IMR-90 (cell line): Measurements from ENCODE around the gene DHRS7B. TPM values are rescaled to one million over a fixed set of nuclear protein-coding genes. Genes with fewer than 3 reads are reported as not detected.

Source experiments
- ATAC-seq: fragments of 200-7000 bp; cut with Tn5 transposase; 2 replicates; pipeline ENCODE4 v1.9.1; 2020; ENCODE audit warnings: low read depth, mild to moderate bottlenecking, moderate library complexity
- BruUV-seq: library from RNA; stranded (reverse); fragments of 400-500 nt; replicated peaks from 2 replicates; lab custom pipeline; 2021; lab: Mats Ljungman, UMichigan
- CTCF ChIA-PET: fragments of 300-600 bp; formaldehyde crosslinking; extraction: SDS; loops from one replicate; lab custom pipeline; 2021; ENCODE audit warnings: antibody characterized with exemption; lab: Yijun Ruan, JAX
- POLR2A ChIA-PET: fragments of 300-600 bp; sonication (Branson Sonifier 250); formaldehyde crosslinking; loops from one replicate; lab custom pipeline; 2022; ENCODE audit warnings: antibody characterized with exemption; ENCODE audit not compliant: unreplicated experiment; lab: Charles Lee
- DNase-seq: peaks from one replicate; pipeline ENCODE4 v3.0.0; 2013
- H2AFZ ChIP-seq: replicated peaks from 2 replicates; pipeline ENCODE3; 2013; ENCODE audit warnings: low read length, mild to moderate bottlenecking; ENCODE audit not compliant: poor library complexity
- H2AK5ac ChIP-seq: 2 replicates; pipeline ENCODE4 v1.6.1; 2013; ENCODE audit warnings: low read depth, low read length, inconsistent platforms
- H2AK9ac ChIP-seq: replicated peaks from 2 replicates; pipeline ENCODE3; 2013; ENCODE audit warnings: mild to moderate bottlenecking, low read depth, low read length, moderate library complexity; ENCODE audit not compliant: poor library complexity
- H2BK120ac ChIP-seq: 2 replicates; pipeline ENCODE4 v1.6.1; 2013; ENCODE audit warnings: low read depth, low read length, inconsistent platforms
- H2BK15ac ChIP-seq: 3 replicates; pipeline ENCODE4 v1.6.1; 2013; ENCODE audit warnings: low read depth, low read length, inconsistent platforms
- H2BK20ac ChIP-seq: 2 replicates; pipeline ENCODE4 v1.6.1; 2013; ENCODE audit warnings: low read depth, mild to moderate bottlenecking, inconsistent platforms, low read length, moderate library complexity
- H2BK5ac ChIP-seq: 2 replicates; pipeline ENCODE4 v1.6.1; 2013; ENCODE audit warnings: mild to moderate bottlenecking, low read depth, low read length, inconsistent platforms; ENCODE audit not compliant: poor library complexity, severe bottlenecking
- H3K14ac ChIP-seq: replicated peaks from 2 replicates; pipeline ENCODE4 v1.6.1; 2013; ENCODE audit warnings: low read depth, low read length, inconsistent platforms
- H3K18ac ChIP-seq: 2 replicates; pipeline ENCODE4 v1.6.1; 2013; ENCODE audit warnings: low read depth, low read length, control low read depth
- H3K23ac ChIP-seq: 2 replicates; pipeline ENCODE4 v1.6.1; 2013; ENCODE audit warnings: low read depth, low read length, inconsistent platforms
- H3K27ac ChIP-seq: 2 replicates; pipeline ENCODE4 v1.5.1; 2013; ENCODE audit warnings: mild to moderate bottlenecking, control low read depth, low read length; ENCODE audit not compliant: insufficient read depth
- H3K27me3 ChIP-seq: 2 replicates; pipeline ENCODE4 v1.6.1; 2013; ENCODE audit warnings: low read length; ENCODE audit not compliant: control insufficient read depth, insufficient read depth
- H3K36me3 ChIP-seq: 2 replicates; pipeline ENCODE4 v1.6.1; 2013; ENCODE audit warnings: low read length, mixed read lengths; ENCODE audit not compliant: control insufficient read depth, insufficient read depth
- H3K4ac ChIP-seq: 2 replicates; pipeline ENCODE4 v1.6.1; 2013; ENCODE audit warnings: low read depth, low read length, inconsistent platforms
- H3K4me1 ChIP-seq: 2 replicates; pipeline ENCODE4 v1.6.1; 2013; ENCODE audit warnings: low read length, mixed read lengths; ENCODE audit not compliant: control insufficient read depth, insufficient read depth
- H3K4me2 ChIP-seq: 2 replicates; pipeline ENCODE4 v1.6.1; 2013; ENCODE audit warnings: low read depth, mild to moderate bottlenecking, control low read depth, low read length, moderate library complexity
- H3K4me3 ChIP-seq: 2 replicates; pipeline ENCODE4 v1.5.1; 2013; ENCODE audit warnings: low read depth, mild to moderate bottlenecking, control low read depth, low read length, moderate library complexity; ENCODE audit not compliant: insufficient read depth
- H3K56ac ChIP-seq: 2 replicates; pipeline ENCODE4 v1.6.1; 2013; ENCODE audit warnings: low read length, inconsistent platforms; ENCODE audit not compliant: insufficient read depth; ENCODE audit errors: extremely low read depth
- H3K79me1 ChIP-seq, 2 experiments: 2 replicates each; pipeline ENCODE4 v1.6.1; 2013; ENCODE audit warnings: low read length in 2 of 2, inconsistent platforms in 1 of 2, low read depth in 1 of 2
- H3K9ac ChIP-seq: 2 replicates; pipeline ENCODE4 v1.6.1; 2013; ENCODE audit warnings: low read depth, low read length, control low read depth
- H3K9me1 ChIP-seq: 2 replicates; pipeline ENCODE4 v1.6.1; 2013; ENCODE audit warnings: low read length, inconsistent platforms; ENCODE audit not compliant: insufficient read depth
- H3K9me3 ChIP-seq: 2 replicates; pipeline ENCODE4 v1.6.1; 2013; ENCODE audit warnings: low read length; ENCODE audit not compliant: control insufficient read depth, insufficient read depth
- H4K20me1 ChIP-seq: 2 replicates; pipeline ENCODE4 v1.6.1; 2013; ENCODE audit warnings: low read length, inconsistent platforms; ENCODE audit not compliant: insufficient read depth
- H4K5ac ChIP-seq: 2 replicates; pipeline ENCODE4 v1.6.1; 2013; ENCODE audit warnings: mild to moderate bottlenecking, low read depth, low read length, control low read depth
- H4K8ac ChIP-seq, 2 experiments: 2 replicates each; pipeline ENCODE4 v1.6.1; 2013; ENCODE audit warnings: low read depth in 2 of 2, low read length in 2 of 2, control low read depth in 1 of 2, inconsistent platforms in 1 of 2
- H4K91ac ChIP-seq: 2 replicates; pipeline ENCODE4 v1.6.1; 2013; ENCODE audit warnings: low read depth, low read length, inconsistent platforms; ENCODE audit not compliant: insufficient read depth
- BHLHE40 ChIP-seq: fragments of 150-350 bp; IDR thresholded peaks from 2 replicates; pipeline ENCODE4 v1.6.1; 2016; ENCODE audit warnings: mild to moderate bottlenecking, low read depth, low read length
- FOS ChIP-seq: fragments of 150-350 bp; IDR thresholded peaks from 2 replicates; pipeline ENCODE4 v1.6.1; 2016; ENCODE audit warnings: low read depth, low read length
- NFE2L2 ChIP-seq: fragments of 150-350 bp; IDR thresholded peaks from 2 replicates; pipeline ENCODE4 v1.6.1; 2016; ENCODE audit warnings: low read depth, mild to moderate bottlenecking, low read length
- RAD21 ChIP-seq: IDR thresholded peaks from 2 replicates; pipeline ENCODE4 v1.6.1; 2012; ENCODE audit warnings: low read length, improper control_type of control experiment
- WGBS, 2 experiments: methylation state at CpG; one replicate each; pipeline versions ENCODE4 v1.1.5 to v1.1.7; 2013; ENCODE audit warnings: missing lambda C conversion rate in 2 of 2; ENCODE audit not compliant: insufficient read length in 1 of 2; ENCODE audit errors: extremely low coverage in 2 of 2; 5-methylcytosine and 5-hydroxymethylcytosine counted together
- dilution Hi-C: fragments of 300-500 bp; cut with HindIII; formaldehyde crosslinking; loops from one replicate; pipeline ENCODE4 v1.14.3; 2018; ENCODE audit warnings: low sequenced_read_pairs; ENCODE audit not compliant: unreplicated experiment
- in situ Hi-C: fragments of 300-500 bp; cut with MboI; formaldehyde crosslinking; loops from 3 replicates; pipeline ENCODE4 v1.14.3; 2019; ENCODE audit warnings: low sequenced_read_pairs, inconsistent platforms, mixed read lengths
- intact Hi-C: fragments of 100-400 bp; cut with micrococcal nuclease; formaldehyde crosslinking; loops from 2 replicates; pipeline ENCODE4 v1.10.0; 2022
- polyA plus RNA-seq, 3 experiments: library from polyadenylated mRNA; depleted of rRNA; stranded (reverse); fragments of >200 nt; gene quantifications; 2 replicates each; pipeline ENCODE4 v1.2.3, GENCODE V29; 2012; ENCODE audit warnings: low replicate concordance in 1 of 3
- total RNA-seq: library from RNA; depleted of rRNA; stranded (reverse); fragments of >200 nt; gene quantifications from 2 replicates; pipeline ENCODE4 v1.2.3, GENCODE V29; 2012
- TF ChIP-seq, protein P1 (sequence below): fragments of 150-350 bp; IDR thresholded peaks from 2 replicates; pipeline ENCODE4 v1.6.1; 2017; ENCODE audit warnings: mild to moderate bottlenecking, antibody characterized with exemption, low read length, low read depth

The DHRS7B gene
- total and polyA plus RNA-seq, 2 of the 4 experiments (the other 2 are of a cell fraction): 24.4 to 34.4 TPM

DNA sequence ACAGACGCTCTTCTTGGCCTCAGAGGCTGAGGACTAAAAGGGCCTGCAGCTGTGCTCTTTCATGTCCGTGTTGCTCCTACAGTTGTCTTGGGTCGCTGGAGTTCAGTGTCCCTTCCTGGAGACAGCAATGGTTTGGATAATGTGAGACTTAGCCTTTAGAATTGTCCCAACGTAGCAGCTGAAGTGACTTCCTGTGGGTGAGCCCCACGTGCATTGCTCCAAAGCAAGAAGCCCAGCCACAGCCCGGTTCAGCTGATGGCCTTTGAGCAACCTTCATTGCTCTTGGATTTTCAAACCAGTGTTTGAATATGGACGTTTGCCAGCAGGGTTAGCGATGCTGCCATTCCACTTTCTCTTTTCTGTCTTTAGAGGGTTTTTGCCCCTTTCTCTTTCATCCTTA lies 67.5 kb downstream of the DHRS7B start:
- Histone ChIP-seq H3K27ac (no peak overlapping the region), H2AK9ac (no peak overlapping the region), H2AFZ (no peak overlapping the region), H3K27me3 (no peaks in the 10 kb centered on the region), H4K5ac (no peak overlapping the region), H3K14ac (peak overlapping the region; percentile 4; the same call in 1 of the 2 replicates), H3K79me1 (peaks cover 10 to 53% of the 10 kb centered on the region in 2 experiments; a peak in 3 of 4 replicates), H2BK15ac (no peak overlapping the region), H3K9me3 (no peaks in the 10 kb centered on the region), H2AK5ac (no peak overlapping the region), H3K9me1 (peaks cover 14% of the 10 kb centered on the region), H3K18ac (no peak overlapping the region), H4K8ac (no peak overlapping the region), H2BK20ac (no peak overlapping the region), H4K91ac (no peak overlapping the region), H4K20me1 (peaks cover 31% of the 10 kb centered on the region), H3K4me1 (peaks cover 9% of the 10 kb centered on the region; the same call in 1 of the 2 replicates), H3K56ac (no peak overlapping the region), H3K4me3 (no peak overlapping the region), H3K36me3 (peaks cover 25% of the 10 kb centered on the region), H3K4me2 (peak overlapping the region; percentile 3; the same call in 1 of the 2 replicates), H3K23ac (no peak overlapping the region), H2BK5ac (no peak overlapping the region), H2BK120ac (no peak overlapping the region), H3K4ac (no peak overlapping the region), H3K9ac (no peak overlapping the region)
- ATAC-seq: no peak
- in situ Hi-C loops (no loop called here), intact Hi-C loops (no loop called here), dilution Hi-C loops (no loop called here)
- DNase-seq: no peak
- ChIA-PET CTCF (interaction anchor here (0.7 to 0.9 kb wide), 3 partner anchors 9 to 317 kb away, joined by 3 to 4 read pairs (median 3); no protein-coding TSS in a partner anchor), POLR2A (no interaction called here)
- no peak for TF ChIP-seq NFE2L2
- no peak for TF ChIP-seq BHLHE40
- TF ChIP-seq RAD21: no peak
- no peak for TF ChIP-seq FOS
- TF ChIP-seq, protein P1, sequence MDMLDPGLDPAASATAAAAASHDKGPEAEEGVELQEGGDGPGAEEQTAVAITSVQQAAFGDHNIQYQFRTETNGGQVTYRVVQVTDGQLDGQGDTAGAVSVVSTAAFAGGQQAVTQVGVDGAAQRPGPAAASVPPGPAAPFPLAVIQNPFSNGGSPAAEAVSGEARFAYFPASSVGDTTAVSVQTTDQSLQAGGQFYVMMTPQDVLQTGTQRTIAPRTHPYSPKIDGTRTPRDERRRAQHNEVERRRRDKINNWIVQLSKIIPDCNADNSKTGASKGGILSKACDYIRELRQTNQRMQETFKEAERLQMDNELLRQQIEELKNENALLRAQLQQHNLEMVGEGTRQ: no peak
- BruUV-seq: no TSS peak
- WGBS, 2 experiments: no CpG with 5 or more reads among the region's 8 CpGs
